HepG2 (cell line): Measurements from ENCODE around the gene SEPTIN11. TPM values are rescaled to one million over a fixed set of nuclear protein-coding genes. Genes with fewer than 3 reads are reported as not detected.
A peak's percentile ranks its signal among the peaks of the same experiment; 100 is the strongest.

Source experiments
- CAMTA2 ChIP-seq: sonication (generic); formaldehyde crosslinking; IDR thresholded peaks from 2 replicates; pipeline ENCODE4 v1.4.0; 2020; ENCODE audit warnings: mild to moderate bottlenecking, missing genetic modification reagents, borderline replicate concordance
- DBP ChIP-seq: sonication (generic); formaldehyde crosslinking; IDR thresholded peaks from 2 replicates; pipeline ENCODE4 v1.4.0; 2020; ENCODE audit warnings: missing genetic modification reagents; ENCODE audit errors: not compliant biosample characterization
- E2F5 ChIP-seq: sonication (generic); formaldehyde crosslinking; conservative IDR thresholded peaks from 2 replicates; pipeline ENCODE4 v1.4.0; 2020; ENCODE audit warnings: missing genetic modification reagents
- ETS1 ChIP-seq: sonication (generic); formaldehyde crosslinking; IDR thresholded peaks from 2 replicates; pipeline ENCODE4 v1.4.0; 2020; ENCODE audit warnings: missing genetic modification reagents
- FOXK1 ChIP-seq: sonication (generic); formaldehyde crosslinking; IDR thresholded peaks from 2 replicates; pipeline ENCODE4 v1.4.0; 2020; ENCODE audit warnings: low read depth, missing genetic modification reagents, borderline replicate concordance
- GABPB1 ChIP-seq: IDR thresholded peaks from 2 replicates; pipeline ENCODE4 v1.6.1; 2016; ENCODE audit warnings: mild to moderate bottlenecking, missing genetic modification reagents, moderate library complexity, missing compliant biosample characterization
- HNRNPH1 ChIP-seq: fragments of 200-400 bp; formaldehyde crosslinking; optimal IDR thresholded peaks from 2 replicates; pipeline ENCODE3; 2017; ENCODE audit warnings: mild to moderate bottlenecking, low read depth, low read length
- MAFG ChIP-seq: sonication (generic); formaldehyde crosslinking; IDR thresholded peaks from 2 replicates; pipeline ENCODE4 v1.5.1; 2020; ENCODE audit warnings: mild to moderate bottlenecking, missing genetic modification reagents
- PAWR ChIP-seq: sonication (generic); formaldehyde crosslinking; IDR thresholded peaks from 2 replicates; pipeline ENCODE4 v1.4.0; 2020; ENCODE audit warnings: missing genetic modification reagents, mild to moderate bottlenecking, borderline replicate concordance
- RARG ChIP-seq: sonication (generic); formaldehyde crosslinking; IDR thresholded peaks from 2 replicates; pipeline ENCODE4 v1.4.0; 2020; ENCODE audit warnings: low read depth, mild to moderate bottlenecking, missing genetic modification reagents
- SP1 ChIP-seq, 2 experiments: fragments of 450-650 bp in 1 of 2; sonication (generic) in 1 of 2; formaldehyde crosslinking in 1 of 2; IDR thresholded peaks; 2 replicates each; pipeline versions ENCODE4 v1.4.0 to v1.6.1; 2016 to 2020; ENCODE audit warnings: missing genetic modification reagents in 1 of 2
- SSRP1 ChIP-seq: IDR thresholded peaks from 2 replicates; pipeline ENCODE4 v1.6.1; 2016; ENCODE audit warnings: control low read depth
- TBX3 ChIP-seq: fragments of 450-650 bp; IDR thresholded peaks from 2 replicates; pipeline ENCODE4 v1.6.1; 2017; ENCODE audit warnings: antibody characterized with exemption, mild to moderate bottlenecking, inconsistent platforms, borderline replicate concordance
- TCF7 ChIP-seq: sonication (generic); IDR thresholded peaks from 2 replicates; pipeline ENCODE4 v1.6.1; 2016; ENCODE audit warnings: antibody characterized with exemption, low read depth
- YEATS4 ChIP-seq: sonication (generic); formaldehyde crosslinking; IDR thresholded peaks from 2 replicates; pipeline ENCODE4 v1.4.0; 2020; ENCODE audit warnings: missing genetic modification reagents, borderline replicate concordance
- ZFP91 ChIP-seq: sonication (generic); formaldehyde crosslinking; IDR thresholded peaks from 2 replicates; pipeline ENCODE4 v1.9.0; 2022; ENCODE audit warnings: missing genetic modification reagents, mild to moderate bottlenecking, borderline replicate concordance
- ZMYM3 ChIP-seq: sonication (generic); formaldehyde crosslinking; IDR thresholded peaks from 2 replicates; pipeline ENCODE4 v1.5.1; 2020; ENCODE audit warnings: mild to moderate bottlenecking, missing genetic modification reagents
- ZNF124 ChIP-seq: sonication (generic); formaldehyde crosslinking; IDR thresholded peaks from 2 replicates; pipeline ENCODE4 v1.4.0; 2020; ENCODE audit warnings: missing genetic modification reagents
- ZNF207 ChIP-seq: fragments of 450-650 bp; IDR thresholded peaks from 2 replicates; pipeline ENCODE4 v1.6.1; 2016; ENCODE audit warnings: antibody characterized with exemption, borderline replicate concordance
- ZNF232 ChIP-seq: sonication (generic); formaldehyde crosslinking; IDR thresholded peaks from 2 replicates; pipeline ENCODE4 v1.4.0; 2020; ENCODE audit warnings: missing genetic modification reagents, borderline replicate concordance
- ZNF292 ChIP-seq: sonication (generic); formaldehyde crosslinking; IDR thresholded peaks from 2 replicates; pipeline ENCODE4 v1.8.1; 2022; ENCODE audit warnings: mild to moderate bottlenecking, low read depth, missing genetic modification reagents, borderline replicate concordance
- ZNF3 ChIP-seq: IDR thresholded peaks from 2 replicates; pipeline ENCODE4 v1.7.0; 2017; ENCODE audit warnings: inconsistent platforms
- ZNF354B ChIP-seq: sonication (generic); formaldehyde crosslinking; IDR thresholded peaks from 2 replicates; pipeline ENCODE4 v1.8.0; 2022; ENCODE audit warnings: mild to moderate bottlenecking, missing genetic modification reagents
- ZNF430 ChIP-seq: sonication (generic); formaldehyde crosslinking; IDR thresholded peaks from 2 replicates; pipeline ENCODE4 v1.9.0; 2021; ENCODE audit warnings: mild to moderate bottlenecking, missing genetic modification reagents
- ZNF605 ChIP-seq: sonication (generic); formaldehyde crosslinking; IDR thresholded peaks from 2 replicates; pipeline ENCODE4 v1.8.0; 2022; ENCODE audit warnings: mild to moderate bottlenecking, missing genetic modification reagents
- ZNF678 ChIP-seq: sonication (generic); formaldehyde crosslinking; IDR thresholded peaks from 2 replicates; pipeline ENCODE4 v1.4.0; 2020; ENCODE audit warnings: mild to moderate bottlenecking, missing genetic modification reagents
- ZNF879 ChIP-seq: sonication (generic); formaldehyde crosslinking; IDR thresholded peaks from 2 replicates; pipeline ENCODE4 v1.8.1; 2023; ENCODE audit warnings: missing genetic modification reagents
- polyA plus RNA-seq, 8 experiments: library from polyadenylated mRNA; depleted of rRNA in 3 of 8; stranded (reverse) in 7 of 8; unstranded in 1 of 8; fragments of >200 nt; fragmentation: Illumina TruSeq in 4 of 8; extraction: Trizol in 4 of 8; gene quantifications; 2 replicates each; pipeline versions ENCODE4 v1.2.1 to v1.2.3, GENCODE V29; 2011 to 2016; ENCODE audit warnings: low read depth in 4 of 8, missing spikeins in 1 of 8, mixed read lengths in 1 of 8; ENCODE audit not compliant: insufficient read depth in 1 of 8
- total RNA-seq, 5 experiments: library from RNA; depleted of rRNA; stranded (reverse); fragments of >200 nt; fragmentation: Illumina TruSeq; extraction: Trizol; gene quantifications; 2 replicates each; pipeline ENCODE4 v1.2.3, GENCODE V29; 2016; ENCODE audit warnings: low read depth in 1 of 5

The SEPTIN11 gene
- total and polyA plus RNA-seq, 2 of the 13 experiments (the other 11 are each of a cell fraction or from before 2014, with no cell fraction given), result 28.9 to 47.3 TPM

GRCh38 chr4:76949276-76950051 is at the start of gene SEPTIN11 (continued):
- TF ChIP-seq SSRP1 (CRISPR knock-in tag) (no peak), ZNF124 (CRISPR knock-in tag) (peak; percentile 80; the same call in 1 of the 2 replicates), ZNF354B (CRISPR knock-in tag) (no peak), MAFG (CRISPR knock-in tag) (0 out of 2 replicates have a peak, but pooled peaks have one; percentile 49), GABPB1 (CRISPR knock-in tag) (peak; percentile 83; the same call in 1 of the 2 replicates), TCF7 (no peak), PAWR (no peak), ZMYM3 (peak; percentile 26; the same call in 1 of the 2 replicates), ZFP91 (CRISPR knock-in tag) (peak; percentile 81), FOXK1 (CRISPR knock-in tag) (peak; percentile 87; the same call in 1 of the 2 replicates), E2F5 (CRISPR knock-in tag) (no peak), HNRNPH1 (no peak), DBP (CRISPR knock-in tag) (no peak), YEATS4 (CRISPR knock-in tag) (peak; percentile 82; the same call in 1 of the 2 replicates), ZNF292 (CRISPR knock-in tag) (no peak), TBX3 (no peak), SP1 (IDR thresholded peaks at IDR 0.05) (no peak), SP1 (CRISPR knock-in tag; IDR thresholded peaks at IDR 0.05) (peak; percentile 81), CAMTA2 (CRISPR knock-in tag) (no peak; the same call in 1 of the 2 replicates), RARG (CRISPR knock-in tag) (no peak), ZNF207 (no peak), ZNF879 (no peak; the same call in none of the 2 replicates), ETS1 (CRISPR knock-in tag) (0 out of 2 replicates have a peak, but pooled peaks have one; percentile 34), ZNF430 (peak; percentile 35; the same call in 1 of the 2 replicates), ZNF605 (CRISPR knock-in tag) (no peak; the same call in 1 of the 2 replicates), ZNF3 (CRISPR knock-in tag) (no peak), ZNF232 (CRISPR knock-in tag) (no peak), ZNF678 (no peak)
